ENCODE data around the gene NTHL1.
"Not testable (repeated sequence)": the region's sequence is repeated elsewhere in the genome, so short reads cannot be mapped to it uniquely, and the experiment has no call there.

NTHL1 gene

GRCh38 chr16:2040041-2040786 lies 7.4 kb downstream of the NTHL1 start:
- no peak for DNase-seq

- DNase-seq: no peak
Observed at GRCh38 chr16:2039274-2040031, 8.2 kb downstream of the NTHL1 start.

- DNase-seq: no peak
Observed at GRCh38 chr16:2038382-2039231, 9.0 kb downstream of the NTHL1 start.

GRCh38 chr16:2037647-2038381 lies 9.8 kb downstream of the NTHL1 start:
- DNase-seq: no peak

GRCh38 chr16:2037115-2037514 lies 10.5 kb downstream of the NTHL1 start:
- DNase-seq: no peak

GRCh38 chr16:2036200-2036966 lies 11.3 kb downstream of the NTHL1 start:
- DNase-seq: no peak

GRCh38 chr16:2035431-2036199 lies 12.0 kb downstream of the NTHL1 start:
- no peak for DNase-seq

- DNase-seq: no peak
Observed at GRCh38 chr16:2034696-2035430, 12.8 kb downstream of the NTHL1 start.

GRCh38 chr16:2033909-2034695 lies 13.5 kb downstream of the NTHL1 start:
- not testable (repeated sequence) for DNase-seq

GRCh38 chr16:2033057-2033908 lies 14.4 kb downstream of the NTHL1 start:
- no peak for DNase-seq

- no peak for DNase-seq
Observed at GRCh38 chr16:2032285-2033056, 15.2 kb downstream of the NTHL1 start.

GRCh38 chr16:2031081-2031577 lies 16.5 kb downstream of the NTHL1 start:
- DNase-seq: no peak

GRCh38 chr16:2030036-2030435 lies 17.6 kb downstream of the NTHL1 start:
- DNase-seq: no peak

- DNase-seq: no peak
Observed at GRCh38 chr16:2029350-2029749, 18.3 kb downstream of the NTHL1 start.

- DNase-seq: no peak
Observed at GRCh38 chr16:2028620-2029220, 18.9 kb downstream of the NTHL1 start.

- no peak for DNase-seq
Observed at GRCh38 chr16:2028146-2028545, 19.5 kb downstream of the NTHL1 start.
